HG03159 (cell line): ENCODE data around the gene JARID2.
"Not testable (repeated sequence)": the region's sequence is repeated elsewhere in the genome, so short reads cannot be mapped to it uniquely, and the experiment has no call there.

Source experiments
- ATAC-seq: cut with Tn5 transposase; IDR thresholded peaks from one replicate; pipeline ENCODE4 v1.9.1; 2021; ENCODE audit warnings: mild to moderate bottlenecking, moderate library complexity; ENCODE audit not compliant: unreplicated experiment

JARID2 gene

GRCh38 chr6:15527838-15528617 lies 282.2 kb downstream of the JARID2 start:
- no peak for ATAC-seq

- ATAC-seq: no peak
These were observed 283.0 kb downstream of the JARID2 start for GRCh38 chr6:15528870-15529269.

GRCh38 chr6:15530411-15530810 lies 284.5 kb downstream of the JARID2 start:
- ATAC-seq: no peak

GRCh38 chr6:15531973-15532372 lies 286.1 kb downstream of the JARID2 start:
- no peak for ATAC-seq

GRCh38 chr6:15533379-15534026 lies 287.6 kb downstream of the JARID2 start:
- no peak for ATAC-seq

- ATAC-seq: no peak
These were observed 289.1 kb downstream of the JARID2 start for GRCh38 chr6:15534974-15535373.

- ATAC-seq: no peak
These were observed 289.8 kb downstream of the JARID2 start for GRCh38 chr6:15535495-15536197.

- ATAC-seq: no peak
These were observed 290.5 kb downstream of the JARID2 start for GRCh38 chr6:15536198-15536955.

GRCh38 chr6:15538106-15538505 lies 292.2 kb downstream of the JARID2 start:
- no peak for ATAC-seq

- no peak for ATAC-seq
These were observed 293.1 kb downstream of the JARID2 start for GRCh38 chr6:15538766-15539495.

- ATAC-seq: no peak
These were observed 293.9 kb downstream of the JARID2 start for GRCh38 chr6:15539722-15540270.

GRCh38 chr6:15543332-15543917 lies 297.6 kb downstream of the JARID2 start:
- not testable (repeated sequence) for ATAC-seq

- ATAC-seq: no peak
These were observed 298.5 kb downstream of the JARID2 start for GRCh38 chr6:15544321-15544900.

- ATAC-seq: no peak
These were observed 300.7 kb downstream of the JARID2 start for GRCh38 chr6:15546591-15546990.

GRCh38 chr6:15547400-15547799 lies 301.5 kb downstream of the JARID2 start:
- ATAC-seq: no peak

- no peak for ATAC-seq
These were observed 303.5 kb downstream of the JARID2 start for GRCh38 chr6:15549371-15549770.

GRCh38 chr6:15550546-15551123 lies 304.8 kb downstream of the JARID2 start:
- ATAC-seq: no peak

GRCh38 chr6:15551262-15551661 lies 305.4 kb downstream of the JARID2 start:
- ATAC-seq: no peak

GRCh38 chr6:15551798-15552197 lies 305.9 kb downstream of the JARID2 start:
- no peak for ATAC-seq
